Hematopoietic multipotent progenitor cell treated with erythropoietin and hydrocortisone succinate and interleukin-3 and kit ligand, for 6 days (in vitro differentiated cells): ENCODE data around the gene ZFP36.
A peak's percentile ranks its signal among the peaks of the same experiment; 100 is the strongest.

Experiments
- DNase-seq: peaks from one replicate; pipeline ENCODE4 v3.0.0-alpha.2; 2015

The ZFP36 gene

GRCh38 chr19:39423258-39424086 is 16.8 kb downstream of the ZFP36 start:
- no peak for DNase-seq

DNA sequence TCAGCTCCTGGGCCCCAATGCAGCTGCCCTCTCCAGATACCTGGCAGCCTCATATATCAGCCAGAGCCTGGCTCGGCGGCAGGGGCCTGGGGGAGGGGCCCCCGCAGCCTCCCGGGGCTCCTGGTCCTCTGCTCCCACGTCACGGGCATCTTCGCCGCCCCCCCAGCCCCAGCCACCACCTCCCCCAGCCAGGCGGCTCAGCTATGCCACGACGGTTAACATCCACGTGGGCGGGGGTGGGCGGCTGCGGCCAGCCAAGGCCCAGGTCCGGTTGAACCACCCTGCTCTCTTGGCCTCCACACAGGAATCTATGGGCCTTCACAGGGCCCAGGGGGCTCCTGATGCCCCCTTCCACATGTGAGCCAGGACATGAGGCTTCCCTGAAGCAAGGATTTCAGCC is 18.3 kb downstream of the ZFP36 start:
- no peak for DNase-seq

- no peak for DNase-seq
Observed at GRCh38 chr19:39425744-39426143, 19.1 kb downstream of the ZFP36 start.

DNA sequence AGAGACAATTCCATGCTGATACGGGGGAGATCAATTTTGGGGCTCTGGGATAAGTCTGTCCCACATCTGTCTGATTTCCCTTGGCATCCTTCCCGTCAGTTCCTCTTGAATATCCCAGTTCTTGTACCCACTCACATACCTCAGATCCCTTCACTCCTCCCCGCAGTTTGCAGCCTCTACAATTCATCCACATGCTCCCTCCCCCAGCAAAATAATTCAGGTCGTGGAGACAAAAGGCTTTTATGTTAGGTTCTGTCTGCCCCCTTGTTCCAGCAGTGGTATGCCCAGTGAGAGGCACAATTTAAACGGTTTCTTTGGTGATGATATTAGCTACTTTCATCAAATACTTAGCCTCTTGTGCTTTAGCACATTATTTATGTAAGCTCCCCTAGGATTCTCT is 19.5 kb downstream of the ZFP36 start:
- no peak for DNase-seq

DNA sequence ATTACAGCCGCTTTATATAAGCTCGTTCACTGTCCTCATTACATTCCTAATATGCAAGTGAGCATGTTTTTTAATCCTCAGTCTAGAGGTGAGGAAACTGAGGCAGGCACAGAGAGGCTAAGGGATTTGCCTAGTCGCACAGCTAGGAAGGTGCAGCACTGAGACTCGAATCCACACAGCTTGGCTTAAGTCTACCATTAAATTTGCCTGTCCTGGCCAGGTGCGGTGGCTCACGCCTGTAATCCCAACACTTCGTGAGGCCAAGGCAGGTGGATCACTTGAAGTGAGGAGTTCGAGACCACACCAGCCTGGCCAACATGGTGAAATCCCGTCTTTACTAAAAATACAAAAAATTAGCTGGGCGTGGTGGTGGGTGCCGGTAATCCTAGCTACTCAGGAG is 21.1 kb downstream of the ZFP36 start:
- DNase-seq: no peak

GRCh38 chr19:39428283-39429112 is 21.9 kb downstream of the ZFP36 start:
- DNase-seq: no peak

- peak; percentile 34 for DNase-seq
Observed at GRCh38 chr19:39430675-39431593, 24.3 kb downstream of the ZFP36 start.

DNA sequence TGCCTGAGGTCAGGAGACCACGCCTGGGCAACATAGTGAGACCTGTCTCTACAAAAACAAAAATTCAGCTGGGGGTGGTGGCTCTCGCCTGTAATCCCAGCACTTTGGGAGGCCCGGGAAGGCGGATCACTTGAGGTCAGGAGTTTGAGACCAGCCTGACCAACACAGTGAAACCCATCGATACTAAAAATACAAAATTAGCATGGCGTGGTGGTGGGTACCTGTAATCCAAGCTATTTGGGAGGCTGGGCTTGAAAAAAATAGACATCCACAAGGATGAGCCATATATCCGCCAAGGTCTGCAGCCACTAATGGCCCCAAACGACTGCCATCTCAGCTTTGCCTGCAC is 26.0 kb downstream of the ZFP36 start:
- DNase-seq: no peak

DNA sequence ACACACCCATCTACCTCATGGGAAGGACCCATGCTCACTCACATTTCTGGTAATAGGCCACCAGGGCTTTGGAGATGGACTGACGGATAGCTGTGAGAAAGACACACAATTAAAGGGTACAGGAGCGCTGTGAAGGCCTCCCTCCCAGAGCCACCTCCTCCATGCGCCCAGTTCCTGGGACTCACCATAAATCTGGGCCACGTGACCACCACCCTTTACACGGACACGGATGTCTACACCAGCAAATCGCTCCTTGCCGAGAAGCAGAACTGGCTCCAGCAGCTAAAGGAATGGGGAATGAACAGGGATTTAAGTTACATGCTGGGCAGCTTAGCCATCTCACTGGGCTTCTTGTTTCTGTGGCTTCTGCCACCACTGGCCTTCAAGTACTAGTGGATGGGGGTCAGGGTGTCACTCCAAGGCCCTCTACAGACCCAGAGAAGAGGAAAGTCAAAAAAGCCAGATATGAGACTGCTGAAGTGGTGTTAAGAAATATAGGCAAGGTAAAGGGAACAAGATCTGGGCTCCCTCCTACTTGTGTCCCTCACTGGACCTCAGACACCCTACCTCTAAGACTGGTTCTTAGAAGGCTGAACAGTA is 26.9 kb downstream of the ZFP36 start:
- DNase-seq: no peak

GRCh38 chr19:39434123-39435076 is 27.8 kb downstream of the ZFP36 start:
- DNase-seq: no peak

GRCh38 chr19:39435499-39436349 is 29.1 kb downstream of the ZFP36 start, which contains the start of gene RPS16:
Gene RPS16, minus strand, starts transcription at chr19:39435949. Its CDS starts 54 bp downstream, at chr19:39435895.
- DNase-seq: peak; percentile 99

GRCh38 chr19:39436350-39436716 is 29.7 kb downstream of the ZFP36 start:
- no peak for DNase-seq

- DNase-seq: no peak
Observed at GRCh38 chr19:39438270-39438934, 31.8 kb downstream of the ZFP36 start.

GRCh38 chr19:39444598-39445195 is 38.0 kb downstream of the ZFP36 start:
- DNase-seq: peak; percentile 49

- DNase-seq: peak; percentile 99
Observed at GRCh38 chr19:39445196-39446111, 38.8 kb downstream of the ZFP36 start, which contains the start of gene SUPT5H. Gene SUPT5H, plus strand, starts transcription at chr19:39445582. Its CDS starts 309 bp downstream, at chr19:39445891.

- DNase-seq: no peak
Observed at GRCh38 chr19:39446365-39447084, 39.9 kb downstream of the ZFP36 start.

DNA sequence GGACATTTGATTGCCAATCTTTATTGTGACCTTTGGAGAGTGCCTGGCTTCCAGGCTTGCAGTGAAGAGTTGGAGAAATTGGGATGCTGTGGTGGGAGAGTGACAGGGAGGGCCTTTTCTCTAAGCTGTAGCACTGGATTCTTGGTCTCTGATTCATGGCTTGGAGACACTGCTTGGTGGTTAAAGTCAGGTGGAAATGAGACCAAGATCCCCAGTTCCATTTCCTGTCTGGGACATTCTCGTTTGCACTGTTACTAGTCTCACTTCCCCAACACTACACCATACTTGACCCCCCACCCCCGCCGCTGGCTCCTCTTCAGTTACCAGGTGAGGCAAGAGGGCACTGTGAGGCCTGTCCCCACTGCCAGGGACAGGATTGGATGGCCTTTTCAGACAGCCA is 41.6 kb downstream of the ZFP36 start:
- no peak for DNase-seq
